HepG2 (cell line): Measurements from ENCODE around the gene OSCP1. TPM values are rescaled to one million over a fixed set of nuclear protein-coding genes. Genes with fewer than 3 reads are reported as not detected.

Source experiments
- CEBPB ChIP-seq: IDR thresholded peaks from 2 replicates; pipeline ENCODE4 v1.6.1; 2011; ENCODE audit warnings: low read depth, low read length, improper control_type of control experiment, borderline replicate concordance
- DR1 ChIP-seq: sonication (generic); formaldehyde crosslinking; IDR thresholded peaks from 2 replicates; pipeline ENCODE4 v1.8.0; 2021; ENCODE audit warnings: mild to moderate bottlenecking, missing genetic modification reagents, inconsistent platforms
- FOXO1 ChIP-seq: sonication (generic); formaldehyde crosslinking; IDR thresholded peaks from 2 replicates; pipeline ENCODE4 v1.4.0; 2020; ENCODE audit warnings: missing genetic modification reagents
- SIN3B ChIP-seq: fragments of 150-350 bp; IDR thresholded peaks from 2 replicates; pipeline ENCODE4 v1.6.1; 2014; ENCODE audit warnings: low read length
- SOX13 ChIP-seq, 3 experiments: fragments of 450-650 bp in 1 of 3; sonication (generic) in 1 of 3; formaldehyde crosslinking in 1 of 3; IDR thresholded peaks in 2 of 3; conservative IDR thresholded peaks in 1 of 3; 2 replicates each; pipeline versions ENCODE4 v1.5.0 to v1.6.1; 2016 to 2020; ENCODE audit warnings: antibody characterized with exemption in 1 of 3, mild to moderate bottlenecking in 1 of 3, missing compliant biosample characterization in 1 of 3, missing genetic modification reagents in 1 of 3, moderate library complexity in 1 of 3
- TEAD2 ChIP-seq: sonication (generic); formaldehyde crosslinking; IDR thresholded peaks from 2 replicates; pipeline ENCODE4 v1.9.0; 2021; ENCODE audit warnings: missing genetic modification reagents
- ZNF460 ChIP-seq: sonication (generic); formaldehyde crosslinking; IDR thresholded peaks from 2 replicates; pipeline ENCODE4 v1.5.1; 2020; ENCODE audit warnings: missing genetic modification reagents, mild to moderate bottlenecking, borderline replicate concordance
- ZNF543 ChIP-seq: sonication (generic); formaldehyde crosslinking; IDR thresholded peaks from 2 replicates; pipeline ENCODE4 v1.4.0; 2020; ENCODE audit warnings: mild to moderate bottlenecking, missing genetic modification reagents
- ZNF558 ChIP-seq: sonication (generic); formaldehyde crosslinking; IDR thresholded peaks from 2 replicates; pipeline ENCODE4 v1.9.0; 2022; ENCODE audit warnings: mild to moderate bottlenecking, missing genetic modification reagents, borderline replicate concordance
- ZNF709 ChIP-seq: sonication (generic); formaldehyde crosslinking; IDR thresholded peaks from 2 replicates; pipeline ENCODE4 v1.5.0; 2020; ENCODE audit warnings: mild to moderate bottlenecking, missing genetic modification reagents
- ZNF878 ChIP-seq: sonication (generic); formaldehyde crosslinking; IDR thresholded peaks from 2 replicates; pipeline ENCODE4 v1.8.1; 2023; ENCODE audit warnings: mild to moderate bottlenecking, missing genetic modification reagents, moderate library complexity
- polyA plus RNA-seq, 8 experiments: library from polyadenylated mRNA; depleted of rRNA in 3 of 8; stranded (reverse) in 7 of 8; unstranded in 1 of 8; fragments of >200 nt; fragmentation: Illumina TruSeq in 4 of 8; extraction: Trizol in 4 of 8; gene quantifications; 2 replicates each; pipeline versions ENCODE4 v1.2.1 to v1.2.3, GENCODE V29; 2011 to 2016; ENCODE audit warnings: low read depth in 4 of 8, missing spikeins in 1 of 8, mixed read lengths in 1 of 8; ENCODE audit not compliant: insufficient read depth in 1 of 8
- total RNA-seq, 5 experiments: library from RNA; depleted of rRNA; stranded (reverse); fragments of >200 nt; fragmentation: Illumina TruSeq; extraction: Trizol; gene quantifications; 2 replicates each; pipeline ENCODE4 v1.2.3, GENCODE V29; 2016; ENCODE audit warnings: low read depth in 1 of 5
- TF ChIP-seq, protein P1 (sequence below): sonication (generic); formaldehyde crosslinking; IDR thresholded peaks from 2 replicates; pipeline ENCODE4 v1.4.0; 2020; ENCODE audit warnings: mild to moderate bottlenecking, missing genetic modification reagents, borderline replicate concordance
- TF ChIP-seq, protein P2 (sequence below): sonication (generic); formaldehyde crosslinking; IDR thresholded peaks from 2 replicates; pipeline ENCODE4 v1.9.0; 2021; ENCODE audit warnings: missing genetic modification reagents, borderline replicate concordance
- TF ChIP-seq, protein P3 (sequence below): sonication (generic); formaldehyde crosslinking; conservative IDR thresholded peaks from 2 replicates; pipeline ENCODE4 v1.8.0; 2022; ENCODE audit warnings: mild to moderate bottlenecking, moderate library complexity, missing genetic modification reagents
- TF ChIP-seq, protein P4 (sequence below): sonication (generic); formaldehyde crosslinking; IDR thresholded peaks from 2 replicates; pipeline ENCODE4 v1.4.0; 2020; ENCODE audit warnings: mild to moderate bottlenecking, low read depth, missing genetic modification reagents

Gene OSCP1
- total and polyA plus RNA-seq, 2 of the 13 experiments (the other 11 are each of a cell fraction or from before 2014, with no cell fraction given) = 0.60 to 0.84 TPM

DNA sequence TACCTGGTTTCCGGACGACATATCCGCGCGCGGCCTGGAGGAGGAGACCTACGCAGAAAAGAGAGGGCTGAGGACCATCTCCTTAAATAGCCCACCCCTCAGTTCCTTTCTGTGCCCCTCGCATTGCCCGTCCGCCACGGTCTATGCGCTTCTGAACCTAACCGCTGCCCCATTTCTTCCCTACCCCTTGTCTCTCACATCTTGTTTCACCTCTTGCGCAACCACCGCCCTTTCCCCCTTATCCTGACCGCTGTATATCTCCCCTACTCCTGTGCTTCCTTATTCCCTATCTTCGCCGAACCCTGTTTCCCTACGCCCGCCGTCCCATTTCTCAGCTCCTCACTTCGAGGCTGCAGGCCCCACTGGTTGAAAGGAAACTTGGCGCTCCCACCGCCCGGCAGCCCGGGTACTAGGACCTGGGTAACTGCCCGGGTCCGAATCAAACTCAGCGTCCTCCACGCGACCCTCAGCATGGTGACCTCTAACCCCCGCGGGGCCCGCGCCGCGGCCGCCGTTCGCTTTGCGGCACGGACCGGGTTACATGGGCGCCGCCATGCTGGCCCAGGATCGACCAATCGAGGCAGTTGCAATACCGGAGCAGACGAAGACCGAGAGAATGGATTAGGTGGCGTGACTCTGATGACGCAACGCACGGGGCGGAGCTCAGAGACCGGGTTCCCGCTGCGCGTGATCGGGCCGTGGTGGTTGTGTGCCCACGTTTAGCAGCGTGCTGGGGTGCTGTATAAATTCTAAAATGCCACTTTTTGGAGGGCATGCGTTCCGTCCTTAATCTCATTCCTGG is 13.8 kb upstream of the OSCP1 start, which contains the start of gene MRPS15 (continued):
- TF ChIP-seq, protein P1, sequence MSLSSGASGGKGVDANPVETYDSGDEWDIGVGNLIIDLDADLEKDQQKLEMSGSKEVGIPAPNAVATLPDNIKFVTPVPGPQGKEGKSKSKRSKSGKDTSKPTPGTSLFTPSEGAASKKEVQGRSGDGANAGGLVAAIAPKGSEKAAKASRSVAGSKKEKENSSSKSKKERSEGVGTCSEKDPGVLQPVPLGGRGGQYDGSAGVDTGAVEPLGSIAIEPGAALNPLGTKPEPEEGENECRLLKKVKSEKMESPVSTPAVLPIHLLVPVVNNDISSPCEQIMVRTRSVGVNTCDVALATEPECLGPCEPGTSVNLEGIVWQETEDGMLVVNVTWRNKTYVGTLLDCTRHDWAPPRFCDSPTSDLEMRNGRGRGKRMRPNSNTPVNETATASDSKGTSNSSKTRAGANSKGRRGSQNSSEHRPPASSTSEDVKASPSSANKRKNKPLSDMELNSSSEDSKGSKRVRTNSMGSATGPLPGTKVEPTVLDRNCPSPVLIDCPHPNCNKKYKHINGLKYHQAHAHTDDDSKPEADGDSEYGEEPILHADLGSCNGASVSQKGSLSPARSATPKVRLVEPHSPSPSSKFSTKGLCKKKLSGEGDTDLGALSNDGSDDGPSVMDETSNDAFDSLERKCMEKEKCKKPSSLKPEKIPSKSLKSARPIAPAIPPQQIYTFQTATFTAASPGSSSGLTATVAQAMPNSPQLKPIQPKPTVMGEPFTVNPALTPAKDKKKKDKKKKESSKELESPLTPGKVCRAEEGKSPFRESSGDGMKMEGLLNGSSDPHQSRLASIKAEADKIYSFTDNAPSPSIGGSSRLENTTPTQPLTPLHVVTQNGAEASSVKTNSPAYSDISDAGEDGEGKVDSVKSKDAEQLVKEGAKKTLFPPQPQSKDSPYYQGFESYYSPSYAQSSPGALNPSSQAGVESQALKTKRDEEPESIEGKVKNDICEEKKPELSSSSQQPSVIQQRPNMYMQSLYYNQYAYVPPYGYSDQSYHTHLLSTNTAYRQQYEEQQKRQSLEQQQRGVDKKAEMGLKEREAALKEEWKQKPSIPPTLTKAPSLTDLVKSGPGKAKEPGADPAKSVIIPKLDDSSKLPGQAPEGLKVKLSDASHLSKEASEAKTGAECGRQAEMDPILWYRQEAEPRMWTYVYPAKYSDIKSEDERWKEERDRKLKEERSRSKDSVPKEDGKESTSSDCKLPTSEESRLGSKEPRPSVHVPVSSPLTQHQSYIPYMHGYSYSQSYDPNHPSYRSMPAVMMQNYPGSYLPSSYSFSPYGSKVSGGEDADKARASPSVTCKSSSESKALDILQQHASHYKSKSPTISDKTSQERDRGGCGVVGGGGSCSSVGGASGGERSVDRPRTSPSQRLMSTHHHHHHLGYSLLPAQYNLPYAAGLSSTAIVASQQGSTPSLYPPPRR = peak; percentile 67; the same call in 1 of the 2 replicates
- TF ChIP-seq, protein P2, sequence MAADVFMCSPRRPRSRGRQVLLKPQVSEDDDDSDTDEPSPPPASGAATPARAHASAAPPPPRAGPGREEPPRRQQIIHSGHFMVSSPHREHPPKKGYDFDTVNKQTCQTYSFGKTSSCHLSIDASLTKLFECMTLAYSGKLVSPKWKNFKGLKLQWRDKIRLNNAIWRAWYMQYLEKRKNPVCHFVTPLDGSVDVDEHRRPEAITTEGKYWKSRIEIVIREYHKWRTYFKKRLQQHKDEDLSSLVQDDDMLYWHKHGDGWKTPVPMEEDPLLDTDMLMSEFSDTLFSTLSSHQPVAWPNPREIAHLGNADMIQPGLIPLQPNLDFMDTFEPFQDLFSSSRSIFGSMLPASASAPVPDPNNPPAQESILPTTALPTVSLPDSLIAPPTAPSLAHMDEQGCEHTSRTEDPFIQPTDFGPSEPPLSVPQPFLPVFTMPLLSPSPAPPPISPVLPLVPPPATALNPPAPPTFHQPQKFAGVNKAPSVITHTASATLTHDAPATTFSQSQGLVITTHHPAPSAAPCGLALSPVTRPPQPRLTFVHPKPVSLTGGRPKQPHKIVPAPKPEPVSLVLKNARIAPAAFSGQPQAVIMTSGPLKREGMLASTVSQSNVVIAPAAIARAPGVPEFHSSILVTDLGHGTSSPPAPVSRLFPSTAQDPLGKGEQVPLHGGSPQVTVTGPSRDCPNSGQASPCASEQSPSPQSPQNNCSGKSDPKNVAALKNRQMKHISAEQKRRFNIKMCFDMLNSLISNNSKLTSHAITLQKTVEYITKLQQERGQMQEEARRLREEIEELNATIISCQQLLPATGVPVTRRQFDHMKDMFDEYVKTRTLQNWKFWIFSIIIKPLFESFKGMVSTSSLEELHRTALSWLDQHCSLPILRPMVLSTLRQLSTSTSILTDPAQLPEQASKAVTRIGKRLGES (CRISPR knock-in tag) = peak; percentile 94; the same call in 1 of the 2 replicates
- TF ChIP-seq DR1 (peak; percentile 77), SIN3B (peak; percentile 98), CEBPB (peak; percentile 100), FOXO1 (CRISPR knock-in tag) (peak; percentile 80), ZNF460 (CRISPR knock-in tag) (no peak; the same call in 1 of the 2 replicates), TEAD2 (CRISPR knock-in tag) (no peak), ZNF709 (no peak), ZNF558 (peak; percentile 51; the same call in 1 of the 2 replicates), SOX13 (IDR thresholded peaks at IDR 0.05) (no peak), SOX13 (CRISPR knock-in tag; conservative IDR thresholded peaks at IDR 0.05 in 1 of 2, IDR thresholded peaks at IDR 0.05 in 1 of 2) (peak; percentile 38 to 77; a peak in 2 of 4 replicates), ZNF878 (CRISPR knock-in tag) (peak; percentile 70; the same call in 1 of the 2 replicates), ZNF543 (CRISPR knock-in tag) (peak; percentile 68; the same call in 1 of the 2 replicates)
- TF ChIP-seq, protein P3, sequence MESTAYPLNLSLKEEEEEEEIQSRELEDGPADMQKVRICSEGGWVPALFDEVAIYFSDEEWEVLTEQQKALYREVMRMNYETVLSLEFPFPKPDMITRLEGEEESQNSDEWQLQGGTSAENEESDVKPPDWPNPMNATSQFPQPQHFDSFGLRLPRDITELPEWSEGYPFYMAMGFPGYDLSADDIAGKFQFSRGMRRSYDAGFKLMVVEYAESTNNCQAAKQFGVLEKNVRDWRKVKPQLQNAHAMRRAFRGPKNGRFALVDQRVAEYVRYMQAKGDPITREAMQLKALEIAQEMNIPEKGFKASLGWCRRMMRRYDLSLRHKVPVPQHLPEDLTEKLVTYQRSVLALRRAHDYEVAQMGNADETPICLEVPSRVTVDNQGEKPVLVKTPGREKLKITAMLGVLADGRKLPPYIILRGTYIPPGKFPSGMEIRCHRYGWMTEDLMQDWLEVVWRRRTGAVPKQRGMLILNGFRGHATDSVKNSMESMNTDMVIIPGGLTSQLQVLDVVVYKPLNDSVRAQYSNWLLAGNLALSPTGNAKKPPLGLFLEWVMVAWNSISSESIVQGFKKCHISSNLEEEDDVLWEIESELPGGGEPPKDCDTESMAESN (CRISPR knock-in tag) = peak; percentile 93
- TF ChIP-seq, protein P4, sequence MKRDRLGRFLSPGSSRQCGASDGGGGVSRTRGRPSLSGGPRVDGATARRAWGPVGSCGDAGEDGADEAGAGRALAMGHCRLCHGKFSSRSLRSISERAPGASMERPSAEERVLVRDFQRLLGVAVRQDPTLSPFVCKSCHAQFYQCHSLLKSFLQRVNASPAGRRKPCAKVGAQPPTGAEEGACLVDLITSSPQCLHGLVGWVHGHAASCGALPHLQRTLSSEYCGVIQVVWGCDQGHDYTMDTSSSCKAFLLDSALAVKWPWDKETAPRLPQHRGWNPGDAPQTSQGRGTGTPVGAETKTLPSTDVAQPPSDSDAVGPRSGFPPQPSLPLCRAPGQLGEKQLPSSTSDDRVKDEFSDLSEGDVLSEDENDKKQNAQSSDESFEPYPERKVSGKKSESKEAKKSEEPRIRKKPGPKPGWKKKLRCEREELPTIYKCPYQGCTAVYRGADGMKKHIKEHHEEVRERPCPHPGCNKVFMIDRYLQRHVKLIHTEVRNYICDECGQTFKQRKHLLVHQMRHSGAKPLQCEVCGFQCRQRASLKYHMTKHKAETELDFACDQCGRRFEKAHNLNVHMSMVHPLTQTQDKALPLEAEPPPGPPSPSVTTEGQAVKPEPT (CRISPR knock-in tag) = 0 out of 2 replicates have a peak, but pooled peaks have one; percentile 24
